ENCODE data around the gene IGF2BP2. TPM values are rescaled to one million over a fixed set of nuclear protein-coding genes. Genes with fewer than 3 reads are reported as not detected.

IGF2BP2 gene
- total and polyA plus RNA-seq, 9 of the 15 experiments (the other 6 are each of a cell fraction or from before 2014, with no cell fraction given): 3.2 to 59.6 (median 30.5) TPM

- in situ Hi-C loops (cut with MboI): no loop called here
- peak; percentile 54 for ATAC-seq
- H2AFZ ChIP-seq (ENCODE audit: low read depth, low read length): peak overlapping the region; percentile 57
- H3K79me2 ChIP-seq (ENCODE audit: control insufficient read depth, insufficient read depth, low read length): peaks cover 80% of the 10 kb centered on the region
- no peak for FAIRE-seq
- WGBS (ENCODE audit: insufficient coverage, low coverage, missing lambda C conversion rate): under 1% methylated on average over 50 of the region's 84 CpGs
- peak; percentile 62 to 71 (median 65) for DNase-seq (ENCODE audit: extremely low read depth in 1 of 4, low spot score in 3 of 4)
- ChIA-PET CTCF (ENCODE audit: low intra/inter-chr PET ratio) (interaction anchor here (0.7 kb wide), 1 partner anchor 90 kb away, joined by 4 read pairs; no protein-coding TSS in a partner anchor), POLR2A (interaction anchor here (0.6 to 3.8 kb wide), 18 partner anchors 8 to 1469 kb away, joined by 3 to 17 read pairs (median 4); no protein-coding TSS in a partner anchor)
- H3K27ac ChIP-seq (ENCODE audit: extremely low read depth, low read depth, low read length): peak overlapping the region; percentile 93
- H3K9me3 ChIP-seq (replicated peaks; ENCODE audit: control insufficient read depth, insufficient read depth, low read depth, low read length): peaks cover 4% of the 10 kb centered on the region
- no peaks in the 10 kb centered on the region for H4K20me1 ChIP-seq (replicated peaks; ENCODE audit: control insufficient read depth, insufficient read depth, low read length)
- BruUV-seq (replicated peaks): no TSS peak
- no peaks in the 10 kb centered on the region for H3K9me1 ChIP-seq (ENCODE audit: control insufficient read depth, insufficient read depth, low read length)
- H3K4me3 ChIP-seq: peak overlapping the region; percentile 91
- H3K36me3 ChIP-seq (ENCODE audit: control insufficient read depth, insufficient read depth, low read length): peaks cover 16% of the 10 kb centered on the region; the same call in 2 of the 3 replicates
- peak overlapping the region; percentile 81 to 95 for H3K9ac ChIP-seq (ENCODE audit: insufficient read depth in 1 of 2, low read depth in 2 of 2, low read length in 2 of 2)
- intact Hi-C loops (cut with micrococcal nuclease): loop anchor here (1.0 to 5.0 kb wide), 3 partner anchors 10 to 111 kb away; no protein-coding TSS in a partner anchor
- H3K27me3 ChIP-seq (ENCODE audit: control insufficient read depth in 2 of 2, insufficient read depth in 2 of 2, low read length in 2 of 2): no peaks in the 10 kb centered on the region
- peaks cover 10 to 21% of the 10 kb centered on the region in 2 experiments; a peak in 4 of 5 replicates for H3K4me1 ChIP-seq (replicated peaks in 1 of 2; ENCODE audit: control insufficient read depth in 2 of 2, insufficient read depth in 2 of 2, low read length in 2 of 2)
- H3K4me2 ChIP-seq (ENCODE audit: insufficient read depth, low read length): peak overlapping the region; percentile 72
- TF ChIP-seq CHD1 (IDR thresholded peaks at IDR 0.05; ENCODE audit: low read length): peak; percentile 66
- peak; percentile 47 for TF ChIP-seq HNRNPLL (IDR thresholded peaks at IDR 0.05; ENCODE audit: low read depth, low read length, poor library complexity, severe bottlenecking)
- TF ChIP-seq, protein P1, sequence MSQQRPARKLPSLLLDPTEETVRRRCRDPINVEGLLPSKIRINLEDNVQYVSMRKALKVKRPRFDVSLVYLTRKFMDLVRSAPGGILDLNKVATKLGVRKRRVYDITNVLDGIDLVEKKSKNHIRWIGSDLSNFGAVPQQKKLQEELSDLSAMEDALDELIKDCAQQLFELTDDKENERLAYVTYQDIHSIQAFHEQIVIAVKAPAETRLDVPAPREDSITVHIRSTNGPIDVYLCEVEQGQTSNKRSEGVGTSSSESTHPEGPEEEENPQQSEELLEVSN (IDR thresholded peaks at IDR 0.05; ENCODE audit: borderline replicate concordance in 1 of 2, extremely low read depth in 1 of 2, insufficient read depth in 1 of 2, insufficient read length in 1 of 2, low read depth in 1 of 2, low read length in 1 of 2, poor library complexity in 1 of 2, severe bottlenecking in 1 of 2): peak in 1 of 2 experiments; percentile 45
- TF ChIP-seq RBBP5 (IDR thresholded peaks at IDR 0.05; ENCODE audit: borderline replicate concordance, insufficient read depth, low read length, poor library complexity, severe bottlenecking): peak; percentile 87
- peak; percentile 49 to 61; a peak in 2 of 4 replicates for TF ChIP-seq MAZ (CRISPR knock-in tag; conservative IDR thresholded peaks at IDR 0.05 in 1 of 2, IDR thresholded peaks at IDR 0.05 in 1 of 2)
- TF ChIP-seq EP400 (IDR thresholded peaks at IDR 0.05): peak; percentile 36; the same call in 1 of the 2 replicates
- TF ChIP-seq, protein P2, sequence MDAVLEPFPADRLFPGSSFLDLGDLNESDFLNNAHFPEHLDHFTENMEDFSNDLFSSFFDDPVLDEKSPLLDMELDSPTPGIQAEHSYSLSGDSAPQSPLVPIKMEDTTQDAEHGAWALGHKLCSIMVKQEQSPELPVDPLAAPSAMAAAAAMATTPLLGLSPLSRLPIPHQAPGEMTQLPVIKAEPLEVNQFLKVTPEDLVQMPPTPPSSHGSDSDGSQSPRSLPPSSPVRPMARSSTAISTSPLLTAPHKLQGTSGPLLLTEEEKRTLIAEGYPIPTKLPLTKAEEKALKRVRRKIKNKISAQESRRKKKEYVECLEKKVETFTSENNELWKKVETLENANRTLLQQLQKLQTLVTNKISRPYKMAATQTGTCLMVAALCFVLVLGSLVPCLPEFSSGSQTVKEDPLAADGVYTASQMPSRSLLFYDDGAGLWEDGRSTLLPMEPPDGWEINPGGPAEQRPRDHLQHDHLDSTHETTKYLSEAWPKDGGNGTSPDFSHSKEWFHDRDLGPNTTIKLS (IDR thresholded peaks at IDR 0.05; ENCODE audit: borderline replicate concordance, low read depth): no peak
- 0 out of 2 replicates have a peak, but pooled peaks have one; percentile 12 for TF ChIP-seq ETV1 (tag; conservative IDR thresholded peaks at IDR 0.05; ENCODE audit: low read depth)
- 0 out of 2 replicates have a peak, but pooled peaks have one; percentile 49 for TF ChIP-seq POLR2A (conservative IDR thresholded peaks at IDR 0.05)
- TF ChIP-seq RBM14 (IDR thresholded peaks at IDR 0.05; ENCODE audit: borderline replicate concordance, insufficient read depth, low read depth, low read length): peak; percentile 63; the same call in 1 of the 2 replicates
- no peak for TF ChIP-seq ERF (CRISPR knock-in tag; IDR thresholded peaks at IDR 0.05)
- TF ChIP-seq, protein P3, sequence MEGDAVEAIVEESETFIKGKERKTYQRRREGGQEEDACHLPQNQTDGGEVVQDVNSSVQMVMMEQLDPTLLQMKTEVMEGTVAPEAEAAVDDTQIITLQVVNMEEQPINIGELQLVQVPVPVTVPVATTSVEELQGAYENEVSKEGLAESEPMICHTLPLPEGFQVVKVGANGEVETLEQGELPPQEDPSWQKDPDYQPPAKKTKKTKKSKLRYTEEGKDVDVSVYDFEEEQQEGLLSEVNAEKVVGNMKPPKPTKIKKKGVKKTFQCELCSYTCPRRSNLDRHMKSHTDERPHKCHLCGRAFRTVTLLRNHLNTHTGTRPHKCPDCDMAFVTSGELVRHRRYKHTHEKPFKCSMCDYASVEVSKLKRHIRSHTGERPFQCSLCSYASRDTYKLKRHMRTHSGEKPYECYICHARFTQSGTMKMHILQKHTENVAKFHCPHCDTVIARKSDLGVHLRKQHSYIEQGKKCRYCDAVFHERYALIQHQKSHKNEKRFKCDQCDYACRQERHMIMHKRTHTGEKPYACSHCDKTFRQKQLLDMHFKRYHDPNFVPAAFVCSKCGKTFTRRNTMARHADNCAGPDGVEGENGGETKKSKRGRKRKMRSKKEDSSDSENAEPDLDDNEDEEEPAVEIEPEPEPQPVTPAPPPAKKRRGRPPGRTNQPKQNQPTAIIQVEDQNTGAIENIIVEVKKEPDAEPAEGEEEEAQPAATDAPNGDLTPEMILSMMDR (IDR thresholded peaks at IDR 0.05 in 2 of 3, conservative IDR thresholded peaks at IDR 0.05 in 1 of 3; ENCODE audit: insufficient read depth in 2 of 3, low read depth in 1 of 3, low read length in 3 of 3): peak in 1 of 3 experiments; percentile 22; a peak in 1 of 6 replicates
- TF ChIP-seq TRIM24 (IDR thresholded peaks at IDR 0.05): no peak
- TF ChIP-seq SIRT6 (IDR thresholded peaks at IDR 0.05; ENCODE audit: low read depth, low read length): no peak
These were observed 1.5 kb downstream of the IGF2BP2 start for GRCh38 chr3:185823078-185824044.
